HG03442 (cell line): ENCODE data around the gene COG5.

Experiments
- ATAC-seq: cut with Tn5 transposase; IDR thresholded peaks from one replicate; pipeline ENCODE4 v1.9.1; 2021; ENCODE audit warnings: mild to moderate bottlenecking, moderate library complexity; ENCODE audit not compliant: unreplicated experiment

COG5 gene

DNA sequence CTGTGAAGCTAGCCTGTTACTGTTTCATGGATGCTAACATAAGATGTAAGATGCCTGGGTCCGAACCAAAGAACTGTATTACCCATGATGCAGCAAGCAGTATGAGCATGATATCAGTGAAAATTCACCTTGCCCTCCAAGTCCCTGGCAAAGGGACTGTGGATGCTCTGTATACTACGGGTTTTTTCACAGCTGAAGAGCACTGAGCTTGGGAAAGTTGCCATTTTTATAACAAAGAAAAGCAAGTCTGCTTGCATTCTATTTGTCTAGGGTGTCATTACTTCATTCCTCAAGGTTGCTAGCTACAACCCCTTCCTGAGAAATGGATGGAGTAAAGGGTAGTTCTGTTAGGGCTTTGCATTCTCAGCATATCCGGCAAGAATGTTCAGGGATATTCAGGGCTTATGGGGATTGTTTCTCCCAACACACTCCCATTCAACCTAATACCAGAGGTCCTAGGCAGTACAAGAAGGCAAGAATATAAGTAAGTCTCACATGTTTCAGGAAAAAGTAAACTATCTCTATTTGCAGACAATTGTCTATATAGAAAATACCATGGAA is 99.0 kb downstream of the COG5 start:
- ATAC-seq = no peak

GRCh38 chr7:107463139-107464078 is 100.3 kb downstream of the COG5 start:
- ATAC-seq = peak; percentile 55

- no peak for ATAC-seq
These were observed 101.7 kb downstream of the COG5 start for GRCh38 chr7:107461938-107462533.

- ATAC-seq = no peak
These were observed 110.3 kb downstream of the COG5 start for GRCh38 chr7:107453388-107453787.

DNA sequence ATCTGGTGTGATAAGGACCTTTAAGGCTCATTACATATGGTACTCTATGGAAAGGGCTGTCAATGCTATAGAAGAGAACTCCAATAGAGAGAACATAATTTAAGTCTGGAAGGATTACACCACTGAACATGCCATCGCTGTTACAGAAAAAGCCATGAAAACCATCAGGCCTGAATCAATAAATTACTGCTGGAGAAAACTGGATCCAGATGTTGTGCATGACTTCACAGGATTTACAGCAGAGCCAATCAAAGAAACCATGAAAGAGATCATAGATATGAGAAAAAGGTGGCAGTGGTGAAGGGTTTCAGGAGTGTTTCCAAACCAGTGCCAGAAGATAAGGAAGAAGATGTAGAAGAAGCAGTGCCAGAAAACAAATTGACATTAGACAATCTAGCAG is 112.8 kb downstream of the COG5 start:
- no peak for ATAC-seq

- ATAC-seq = no peak
These were observed 116.7 kb downstream of the COG5 start for GRCh38 chr7:107446988-107447387.

DNA sequence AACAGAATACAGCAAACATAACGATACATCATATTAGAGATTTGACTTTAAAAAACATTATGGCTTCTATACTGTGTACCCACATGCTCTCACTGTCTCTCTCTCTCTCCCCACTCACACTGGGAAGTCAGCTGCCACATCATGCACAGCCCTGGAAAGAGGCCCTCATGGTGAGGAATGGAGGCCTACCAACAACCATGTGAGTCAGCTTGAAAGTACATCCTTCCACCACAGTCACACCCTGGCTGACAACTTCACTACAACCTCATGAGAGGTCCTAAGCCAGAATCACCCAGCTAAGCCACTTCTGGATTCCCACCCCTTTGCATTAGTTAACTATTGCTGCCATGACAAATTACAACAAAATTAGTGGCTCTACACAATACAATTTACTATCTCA is 117.2 kb downstream of the COG5 start:
- ATAC-seq = no peak

DNA sequence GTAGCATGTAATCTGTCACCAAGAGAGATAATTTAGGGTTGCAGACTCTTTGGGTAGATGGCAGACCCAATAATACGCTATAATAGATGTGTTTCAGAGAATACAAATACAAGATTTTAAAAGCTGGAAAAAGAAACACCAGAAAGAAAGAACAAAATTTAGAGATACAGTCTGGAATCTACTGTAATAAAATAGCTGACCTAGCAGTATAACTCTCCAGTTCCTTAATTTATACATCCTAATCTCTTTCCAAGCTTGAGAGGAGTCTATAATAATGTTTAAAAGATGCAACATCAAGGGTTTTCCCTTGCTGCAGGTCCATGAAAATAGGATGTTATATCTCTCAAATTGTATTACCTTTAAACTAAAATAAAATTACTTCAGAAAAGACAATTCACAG is 121.0 kb downstream of the COG5 start:
- ATAC-seq = no peak

DNA sequence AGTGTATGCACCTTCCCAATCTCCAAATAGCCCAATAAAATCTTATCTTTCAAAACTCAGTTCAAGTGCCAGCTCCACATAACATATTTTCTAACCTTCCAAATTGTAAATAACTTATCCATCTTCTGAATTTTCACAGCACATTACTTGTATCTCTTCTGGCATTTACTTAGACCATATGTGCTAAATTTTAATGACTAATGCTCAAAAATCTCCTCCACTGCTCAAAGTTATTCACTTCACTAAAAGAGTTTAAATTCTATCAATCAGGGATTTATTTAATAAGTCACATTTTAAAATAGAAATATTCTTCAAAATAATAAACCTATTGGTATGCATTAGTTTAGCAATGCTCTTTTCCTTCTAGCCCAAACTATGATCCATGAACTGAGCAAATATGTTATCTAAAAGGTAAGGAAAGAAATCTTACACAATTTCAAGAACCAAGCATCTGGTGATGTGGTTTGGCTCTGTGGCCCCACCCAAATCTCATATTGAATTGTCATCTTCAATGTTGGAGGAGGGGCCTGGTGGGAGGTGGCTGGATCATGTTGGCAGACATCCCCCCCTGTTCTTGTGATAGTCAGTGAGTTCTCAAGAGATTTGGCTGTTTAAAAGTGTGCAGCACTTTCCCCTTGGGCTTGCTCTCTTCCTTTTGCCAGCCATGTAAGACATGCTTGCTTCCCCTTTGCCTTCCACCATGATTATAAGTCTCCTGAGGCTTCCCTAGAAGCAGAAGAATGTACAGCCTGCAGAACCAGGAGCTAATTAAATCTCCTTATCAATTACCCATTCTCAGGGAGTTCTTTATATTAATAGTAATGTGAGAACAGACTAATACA is 121.9 kb downstream of the COG5 start:
- no peak for ATAC-seq

- ATAC-seq = no peak
These were observed 124.7 kb downstream of the COG5 start for GRCh38 chr7:107439025-107439424.

DNA sequence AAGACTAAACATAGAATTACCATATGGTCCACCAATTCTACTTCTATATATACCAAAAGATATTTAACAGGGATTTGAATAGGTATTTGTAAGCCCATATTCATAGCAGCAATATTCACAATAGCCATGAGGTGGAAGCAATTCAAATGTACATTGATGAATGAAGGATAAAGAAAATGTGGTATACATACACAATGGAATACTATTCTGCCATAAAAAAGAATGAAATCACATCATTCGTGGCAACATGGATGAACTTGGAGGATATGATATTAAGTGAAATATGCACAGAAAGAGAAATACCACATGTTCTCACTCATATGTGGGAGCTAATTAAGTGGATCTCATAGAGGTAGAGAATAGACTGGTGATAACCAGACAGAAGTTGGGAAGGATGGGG is 128.0 kb downstream of the COG5 start:
- no peak for ATAC-seq

- ATAC-seq = no peak
These were observed 131.5 kb downstream of the COG5 start for GRCh38 chr7:107432261-107432660.

DNA sequence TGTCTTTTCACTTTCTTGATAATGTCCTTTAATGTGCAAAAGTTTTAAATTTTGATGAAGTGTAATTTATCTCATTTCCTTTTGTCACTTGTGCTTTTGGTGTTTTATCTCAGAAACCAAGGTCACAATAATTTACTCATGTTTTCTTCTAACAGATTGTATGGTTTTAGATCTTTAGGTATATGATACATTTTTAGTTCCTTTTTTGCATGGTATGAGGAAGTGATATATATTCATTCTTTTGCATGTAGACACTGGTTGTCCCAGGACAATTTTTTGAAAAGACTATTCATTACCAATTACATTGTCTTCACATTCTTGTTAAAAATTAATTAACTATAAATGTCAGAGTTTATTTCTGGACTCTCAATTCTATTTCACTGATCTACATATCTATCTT is 133.7 kb downstream of the COG5 start:
- no peak for ATAC-seq

- no peak for ATAC-seq
These were observed 135.1 kb downstream of the COG5 start for GRCh38 chr7:107428642-107429041.

DNA sequence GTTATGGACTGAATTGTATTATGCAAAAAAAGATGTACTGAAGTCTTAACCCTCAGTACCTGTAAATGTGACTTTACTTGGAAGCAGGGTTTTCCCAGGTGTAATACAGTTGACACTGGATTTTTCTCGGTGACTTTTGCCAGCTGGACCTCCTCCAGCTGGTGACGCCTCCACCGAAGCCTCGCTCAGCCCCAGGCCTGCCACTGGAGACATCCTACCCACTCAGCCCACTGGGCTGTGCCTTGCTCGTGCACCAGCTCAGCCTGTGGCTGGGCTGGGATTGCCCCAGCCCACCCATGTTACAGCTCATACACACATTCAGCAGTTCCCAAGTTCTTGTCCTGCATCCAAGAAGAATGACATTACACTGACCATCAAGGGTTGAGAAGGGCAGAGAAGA is 136.3 kb downstream of the COG5 start:
- no peak for ATAC-seq

- ATAC-seq = no peak
These were observed 149.5 kb downstream of the COG5 start for GRCh38 chr7:107414198-107414597.

- no peak for ATAC-seq
These were observed 155.4 kb downstream of the COG5 start for GRCh38 chr7:107408349-107408748.

- ATAC-seq = no peak
These were observed 158.2 kb downstream of the COG5 start for GRCh38 chr7:107405559-107405958.

GRCh38 chr7:107404740-107405537 is 158.8 kb downstream of the COG5 start:
- ATAC-seq = no peak

DNA sequence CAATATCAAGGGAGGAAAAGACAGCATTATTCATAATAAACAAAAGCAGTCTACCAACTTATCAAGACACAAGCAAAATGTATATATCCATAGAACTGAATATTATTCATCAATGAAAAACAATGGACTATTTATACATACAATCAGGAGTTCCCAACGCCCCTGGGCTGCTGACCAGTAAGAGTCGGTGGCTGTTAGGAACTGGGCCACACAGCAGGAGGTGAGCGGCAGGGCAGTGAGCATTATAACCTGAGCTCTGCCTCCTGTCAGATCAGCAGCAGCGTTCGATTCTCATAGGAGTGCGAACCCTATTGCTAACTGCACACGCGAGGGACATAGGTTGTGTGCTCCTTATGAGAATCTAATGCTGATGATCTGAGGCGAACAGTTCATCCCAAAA is 165.6 kb downstream of the COG5 start:
- ATAC-seq = no peak
